Measurements from ENCODE around the gene PHLPP1.

- TF ChIP-seq CTCF (IDR thresholded peaks at IDR 0.05; ENCODE audit: low read length) (no peak), EZH2phosphoT487 (IDR thresholded peaks at IDR 0.05; ENCODE audit: low read length) (no peak)
These were observed 2.8 kb downstream of the PHLPP1 start for GRCh38 chr18:62717925-62718800.
